Adipose tissue (tissue), 3 donors: ENCODE measurements around the gene IFT52. TPM values are rescaled to one million over a fixed set of nuclear protein-coding genes. Genes with fewer than 3 reads are reported as not detected.
"Not testable (repeated sequence)": the region's sequence is repeated elsewhere in the genome, so short reads cannot be mapped to it uniquely, and the experiment has no call there.

Experiments
- H3K27ac ChIP-seq: one replicate; pipeline ENCODE4 v1.5.1; 2013; ENCODE audit warnings: low read depth, low read length
- WGBS, 3 donors: extraction: QIAGEN DNeasy Blood & Tissue Kit; methylation state at CpG; one replicate each; pipeline ENCODE4 v1.1.7; 2013; 5-methylcytosine and 5-hydroxymethylcytosine counted together
- polyA plus RNA-seq, 3 donors: library from polyadenylated mRNA; stranded (reverse); fragments of 200-250 nt; gene quantifications; one replicate each; pipeline ENCODE4 v1.2.3, GENCODE V29; 2013
- donor health status: healthy with polysubstance abuse.
- donor health status: Bipolar disorder and iron deficiency.
- donor health status: healthy.

The IFT52 gene
- polyA plus RNA-seq, 3 donors = 11.5 to 34.6 (median 16.6) TPM

DNA sequence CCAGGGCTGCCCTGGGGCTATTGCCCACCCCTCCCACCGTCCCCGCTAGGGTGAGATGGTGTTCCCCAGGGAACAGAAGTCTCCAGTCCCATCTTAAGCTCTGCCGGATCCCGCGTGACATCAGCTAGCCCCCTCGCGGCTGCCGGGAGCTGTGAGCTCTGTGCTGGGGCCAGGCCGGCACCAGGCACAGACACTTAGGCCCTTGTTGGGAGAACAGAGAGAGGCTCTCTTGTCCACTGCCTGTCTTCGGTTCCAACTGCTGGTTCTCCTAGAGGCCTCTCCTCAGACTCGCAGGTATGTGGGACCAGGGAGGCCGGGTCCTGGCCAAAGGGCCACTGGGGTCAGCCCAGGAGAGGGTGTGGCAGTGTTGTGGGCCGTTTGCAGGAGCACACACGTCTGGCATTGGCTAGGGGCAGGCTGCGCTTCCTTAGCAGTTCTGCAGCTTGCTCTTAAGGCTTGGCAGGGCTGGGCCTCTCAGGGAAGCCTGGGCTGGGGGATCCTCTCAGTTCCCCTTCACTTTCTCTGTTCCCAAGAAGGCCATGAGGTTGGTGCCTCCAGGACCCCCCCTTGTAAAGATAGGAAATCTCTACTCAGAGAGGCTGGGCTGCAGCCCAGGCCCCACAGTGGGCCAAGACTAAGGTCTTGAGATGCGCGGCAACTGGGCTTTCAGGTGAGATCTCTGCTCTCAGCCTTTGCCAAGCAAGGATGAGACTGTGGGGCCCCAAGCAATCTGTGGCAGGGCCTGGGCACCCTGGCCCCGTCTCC is 25.6 kb upstream of the IFT52 start:
- 73 to 84% (median 79%) methylated on average over 18 of the region's 18 CpGs for WGBS, 3 donors

GRCh38 chr20:43565758-43566104 is 25.0 kb upstream of the IFT52 start:
- H3K27ac ChIP-seq = no peak overlapping the region
- 79 to 93% (median 87%) methylated on average over 4 of the region's 4 CpGs for WGBS, 3 donors

More for the DNA sequence above, 25.6 kb upstream of the IFT52 start:
- H3K27ac ChIP-seq = no peak overlapping the region

DNA sequence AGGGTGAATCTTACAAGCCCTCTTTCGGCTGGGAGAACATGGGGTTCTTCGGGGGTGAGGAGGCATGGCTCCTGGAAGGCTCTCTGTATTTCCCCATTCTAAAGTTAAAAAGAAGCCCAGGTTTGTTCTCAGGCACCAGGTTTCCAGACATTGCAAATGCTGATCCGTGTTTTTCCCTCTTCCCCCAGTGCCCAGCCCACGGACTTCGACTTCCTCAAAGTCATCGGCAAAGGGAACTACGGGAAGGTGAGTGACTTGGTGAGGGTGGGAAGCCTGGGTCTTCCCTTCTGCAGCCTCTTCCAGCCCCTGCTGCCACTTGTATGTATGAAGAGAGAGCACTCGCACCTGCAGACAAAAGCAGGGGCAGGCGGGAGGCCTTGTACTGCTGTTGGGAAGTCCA is 23.3 kb upstream of the IFT52 start:
- H3K27ac ChIP-seq = no peak overlapping the region
- WGBS, 3 donors = 79 to 89% (median 80%) methylated on average over 9 of the region's 9 CpGs

GRCh38 chr20:43568706-43569105 is 22.0 kb upstream of the IFT52 start:
- H3K27ac ChIP-seq = no peak overlapping the region
- 86 to 93% (median 92%) methylated on average over 4 of the region's 4 CpGs for WGBS, 3 donors

DNA sequence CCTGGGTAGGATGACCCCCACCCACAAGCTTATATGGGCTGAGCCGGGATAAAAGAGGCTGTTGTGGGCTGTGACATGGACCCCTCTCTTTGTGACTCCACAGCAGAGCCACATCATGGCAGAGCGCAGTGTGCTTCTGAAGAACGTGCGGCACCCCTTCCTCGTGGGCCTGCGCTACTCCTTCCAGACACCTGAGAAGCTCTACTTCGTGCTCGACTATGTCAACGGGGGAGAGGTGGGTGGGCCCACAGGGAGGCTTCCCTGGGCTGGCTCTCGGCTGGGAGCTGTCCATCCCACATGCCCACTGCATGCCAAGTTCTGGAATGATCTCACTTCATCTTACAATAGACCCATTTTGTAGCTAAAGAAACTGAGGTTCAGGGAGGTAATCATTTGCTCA is 21.5 kb upstream of the IFT52 start:
- H3K27ac ChIP-seq = no peak overlapping the region
- WGBS, 3 donors = 93 to 95% (median 94%) methylated on average over 10 of the region's 10 CpGs

DNA sequence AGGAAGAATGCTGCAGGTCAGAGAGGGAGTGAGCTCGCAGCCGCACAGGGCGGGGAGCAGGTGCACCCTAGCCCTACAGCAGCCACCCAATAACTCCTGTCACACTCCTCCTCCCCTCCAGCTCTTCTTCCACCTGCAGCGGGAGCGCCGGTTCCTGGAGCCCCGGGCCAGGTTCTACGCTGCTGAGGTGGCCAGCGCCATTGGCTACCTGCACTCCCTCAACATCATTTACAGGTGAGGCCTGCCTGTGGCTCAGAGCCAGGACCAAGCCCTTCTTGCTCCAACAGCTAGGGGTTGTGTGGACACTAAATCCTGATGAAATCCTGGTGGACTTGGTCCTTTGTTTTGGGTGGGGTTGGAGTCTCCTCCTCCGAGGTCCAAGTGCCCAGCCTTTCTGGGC is 20.2 kb upstream of the IFT52 start:
- WGBS, 3 donors = 87 to 91% (median 91%) methylated on average over 10 of the region's 10 CpGs
- no peak overlapping the region for H3K27ac ChIP-seq

- 92 to 96% (median 93%) methylated on average over 3 of the region's 3 CpGs for WGBS, 3 donors
- no peak overlapping the region for H3K27ac ChIP-seq
Observed at GRCh38 chr20:43571310-43571709, 19.4 kb upstream of the IFT52 start.

- 90 to 93% (median 90%) methylated on average over 6 of the region's 6 CpGs for WGBS, 3 donors
- no peak overlapping the region for H3K27ac ChIP-seq
Observed at GRCh38 chr20:43571771-43572170, 19.0 kb upstream of the IFT52 start.

DNA sequence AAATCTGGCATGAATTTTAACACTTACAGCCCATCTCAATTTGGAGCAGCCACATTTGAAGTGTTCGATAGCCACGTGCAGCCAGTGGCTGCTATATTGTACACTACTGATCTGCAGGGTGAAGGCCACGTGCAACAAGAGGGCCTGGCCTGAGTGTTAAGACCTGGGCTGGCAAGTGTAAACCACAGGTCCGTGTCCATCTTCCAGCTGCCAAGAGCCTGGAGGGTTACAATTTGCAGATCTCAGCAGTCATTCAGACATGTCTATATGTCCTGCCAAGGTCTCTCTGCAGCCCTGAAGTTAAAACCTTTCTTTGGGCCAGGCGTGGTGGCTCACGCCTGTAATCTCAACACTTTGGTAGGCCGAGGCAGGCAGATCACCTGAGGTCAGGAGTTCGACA is 17.8 kb upstream of the IFT52 start:
- 92 to 95% (median 93%) methylated on average over 8 of the region's 8 CpGs for WGBS, 3 donors

GRCh38 chr20:43576108-43576507 is 14.6 kb upstream of the IFT52 start:
- 73 to 80% (median 77%) methylated on average over 10 of the region's 10 CpGs for WGBS, 3 donors

More for the DNA sequence above, 17.8 kb upstream of the IFT52 start:
- H3K27ac ChIP-seq = no peak overlapping the region

GRCh38 chr20:43579861-43580793 is 10.6 kb upstream of the IFT52 start:
- no peak overlapping the region for H3K27ac ChIP-seq
- WGBS, 3 donors = 62 to 74% (median 68%) methylated on average over 7 of the region's 7 CpGs

More at GRCh38 chr20:43576108-43576507, 14.6 kb upstream of the IFT52 start:
- H3K27ac ChIP-seq = no peak overlapping the region

DNA sequence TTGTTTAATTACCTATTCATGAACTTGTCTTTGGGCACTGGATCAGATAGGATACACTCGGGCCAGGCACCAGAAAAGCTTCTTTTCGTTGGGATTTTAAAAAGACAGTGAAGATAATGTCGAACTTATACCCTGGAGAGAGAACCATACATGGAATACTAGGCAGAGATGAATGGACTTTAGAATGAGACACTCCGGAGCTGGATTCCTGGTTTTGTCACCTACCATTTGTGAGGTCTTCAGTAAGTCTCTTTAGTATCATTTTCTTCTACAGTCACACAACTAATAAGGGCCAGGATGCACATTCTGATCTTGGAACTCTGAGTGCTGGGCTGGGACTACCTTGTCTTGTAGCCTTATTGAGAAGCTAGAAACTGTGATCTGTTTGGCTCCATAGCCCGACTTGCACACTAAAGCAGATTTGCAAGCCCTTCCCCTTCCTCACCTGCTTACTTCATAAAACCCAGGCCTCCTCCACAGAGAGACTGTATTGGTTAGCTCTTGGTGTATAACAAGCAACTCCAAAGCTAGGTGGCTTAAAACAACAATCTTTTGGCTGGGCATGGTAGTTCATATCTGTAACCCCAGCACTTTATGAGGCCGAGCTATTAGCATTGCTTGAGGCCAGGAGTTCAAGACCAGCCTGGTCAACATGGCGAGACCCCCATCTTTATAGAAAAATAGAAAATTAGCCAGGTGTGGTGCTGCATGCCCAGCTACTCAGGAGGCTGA is 7.4 kb upstream of the IFT52 start:
- 80 to 87% (median 84%) methylated on average over 7 of the region's 7 CpGs for WGBS, 3 donors
- H3K27ac ChIP-seq = no peak overlapping the region

- WGBS, 3 donors = 17 to 22% (median 18%) methylated on average over 2 of the region's 2 CpGs
- no peak overlapping the region for H3K27ac ChIP-seq
Observed at GRCh38 chr20:43583982-43584432, 6.7 kb upstream of the IFT52 start.

GRCh38 chr20:43584448-43585136 is 6.1 kb upstream of the IFT52 start:
- no peak overlapping the region for H3K27ac ChIP-seq
- 68 to 73% (median 71%) methylated on average over 7 of the region's 7 CpGs for WGBS, 3 donors

GRCh38 chr20:43586641-43587040 is 4.1 kb upstream of the IFT52 start:
- 81 to 90% (median 83%) methylated on average over 8 of the region's 8 CpGs for WGBS, 3 donors
- no peak overlapping the region for H3K27ac ChIP-seq

GRCh38 chr20:43588526-43588925 is 2.2 kb upstream of the IFT52 start:
- WGBS, 3 donors = 41 to 94% (median 92%) methylated on average over 10 of the region's 10 CpGs
- H3K27ac ChIP-seq = not testable (repeated sequence)

GRCh38 chr20:43590036-43590391 is 723 bp upstream of the IFT52 start:
- H3K27ac ChIP-seq = no peak overlapping the region
- 18 to 31% (median 24%) methylated on average over 9 of the region's 9 CpGs for WGBS, 3 donors

DNA sequence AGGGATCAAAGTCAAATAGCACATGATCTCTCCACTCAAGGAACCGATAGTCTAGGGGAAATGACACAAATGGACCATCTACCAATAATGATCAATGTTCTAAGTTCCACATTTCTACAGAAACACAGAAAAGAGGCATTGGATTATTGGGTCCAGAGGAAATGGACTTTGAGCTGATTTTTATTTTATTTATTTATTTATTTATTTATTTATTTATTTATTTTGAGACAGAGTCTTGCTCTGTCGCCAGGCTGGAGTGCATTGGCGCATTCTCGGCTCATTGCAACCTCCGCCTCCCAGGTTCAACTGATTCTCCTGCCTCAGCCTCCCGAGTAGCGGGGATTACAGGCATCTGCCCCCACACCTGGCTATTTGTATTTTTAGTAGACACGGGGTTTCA is 11.2 kb downstream of the IFT52 start:
- not testable (repeated sequence) for H3K27ac ChIP-seq
- WGBS, 3 donors = 85 to 92% (median 85%) methylated on average over 8 of the region's 8 CpGs
